Measurements from ENCODE around the gene SPRY2.

DNA sequence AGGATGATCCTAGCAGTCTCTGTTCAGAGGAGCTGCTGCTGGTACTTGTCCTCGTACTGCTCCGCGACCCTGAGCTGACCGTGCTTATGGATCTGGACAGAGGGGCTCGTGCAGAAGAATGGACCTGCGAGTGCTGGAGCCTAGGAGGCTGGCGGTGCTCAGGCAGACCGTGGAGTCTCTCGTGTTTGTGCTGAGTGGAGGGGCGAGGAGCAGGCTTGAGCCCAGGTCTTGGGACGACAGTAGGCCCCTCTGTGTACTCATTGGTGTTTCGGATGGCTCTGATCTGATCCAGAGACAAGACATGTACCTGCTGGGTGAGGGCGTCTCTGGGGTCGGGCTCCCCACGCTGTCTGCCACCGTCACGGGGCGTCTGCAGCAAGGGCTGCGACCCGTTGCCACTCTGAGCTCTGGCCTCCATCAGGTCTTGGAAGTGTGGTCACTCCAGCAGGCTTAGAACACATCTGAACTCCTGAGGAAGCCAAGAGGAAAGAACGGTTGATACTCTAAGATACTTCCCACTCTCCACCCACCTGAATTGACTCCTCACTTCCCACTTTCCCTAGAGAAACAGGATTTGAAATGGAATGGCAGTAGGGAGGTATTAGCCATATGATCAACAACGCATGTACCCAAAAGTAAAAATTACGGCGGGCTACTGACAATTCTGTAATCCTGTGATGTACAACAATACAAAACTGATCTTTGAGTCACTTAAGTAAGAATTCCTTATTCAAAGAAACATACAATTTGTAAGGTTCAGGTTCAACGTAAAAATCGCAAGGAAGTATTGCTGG lies 3.4 kb downstream of the SPRY2 start:
- TF ChIP-seq, protein P1, sequence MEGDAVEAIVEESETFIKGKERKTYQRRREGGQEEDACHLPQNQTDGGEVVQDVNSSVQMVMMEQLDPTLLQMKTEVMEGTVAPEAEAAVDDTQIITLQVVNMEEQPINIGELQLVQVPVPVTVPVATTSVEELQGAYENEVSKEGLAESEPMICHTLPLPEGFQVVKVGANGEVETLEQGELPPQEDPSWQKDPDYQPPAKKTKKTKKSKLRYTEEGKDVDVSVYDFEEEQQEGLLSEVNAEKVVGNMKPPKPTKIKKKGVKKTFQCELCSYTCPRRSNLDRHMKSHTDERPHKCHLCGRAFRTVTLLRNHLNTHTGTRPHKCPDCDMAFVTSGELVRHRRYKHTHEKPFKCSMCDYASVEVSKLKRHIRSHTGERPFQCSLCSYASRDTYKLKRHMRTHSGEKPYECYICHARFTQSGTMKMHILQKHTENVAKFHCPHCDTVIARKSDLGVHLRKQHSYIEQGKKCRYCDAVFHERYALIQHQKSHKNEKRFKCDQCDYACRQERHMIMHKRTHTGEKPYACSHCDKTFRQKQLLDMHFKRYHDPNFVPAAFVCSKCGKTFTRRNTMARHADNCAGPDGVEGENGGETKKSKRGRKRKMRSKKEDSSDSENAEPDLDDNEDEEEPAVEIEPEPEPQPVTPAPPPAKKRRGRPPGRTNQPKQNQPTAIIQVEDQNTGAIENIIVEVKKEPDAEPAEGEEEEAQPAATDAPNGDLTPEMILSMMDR (IDR thresholded peaks at IDR 0.05): no peak
- TF ChIP-seq POLR2A (IDR thresholded peaks at IDR 0.05): no peak
